Measurements from ENCODE around the gene TRIM63. TPM values are rescaled to one million over a fixed set of nuclear protein-coding genes. Genes with fewer than 3 reads are reported as not detected.

TRIM63 gene
- polyA plus RNA-seq = not detected in 2 replicates

DNA sequence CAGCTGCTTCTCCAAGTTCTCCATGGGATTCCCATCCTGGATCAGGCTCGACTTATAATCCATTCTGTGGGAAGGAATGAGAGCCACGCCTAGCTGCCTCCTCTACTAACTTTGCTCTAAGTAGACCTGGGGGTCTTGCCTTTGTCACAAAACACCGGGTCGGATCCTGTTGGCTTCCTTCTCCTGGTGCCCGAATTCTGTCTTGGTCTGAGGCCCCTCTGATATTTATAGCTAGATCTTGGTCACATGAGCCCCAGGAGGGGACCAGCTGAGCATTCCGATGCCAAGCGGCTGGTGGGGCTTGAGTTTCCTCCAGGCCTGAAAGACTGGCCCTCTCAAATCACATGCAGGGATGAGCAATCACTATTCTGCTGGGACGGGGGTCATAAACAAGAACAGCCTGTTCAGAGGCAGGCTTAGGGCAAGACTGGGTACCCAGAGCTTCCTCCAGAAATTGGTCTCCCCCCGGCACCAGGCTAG is at the start of gene TRIM63:
Gene TRIM63 (minus strand): TSS at position 199 of the 480 bp plus-strand sequence. CDS start 136 bp downstream, at position 63.

DNA sequence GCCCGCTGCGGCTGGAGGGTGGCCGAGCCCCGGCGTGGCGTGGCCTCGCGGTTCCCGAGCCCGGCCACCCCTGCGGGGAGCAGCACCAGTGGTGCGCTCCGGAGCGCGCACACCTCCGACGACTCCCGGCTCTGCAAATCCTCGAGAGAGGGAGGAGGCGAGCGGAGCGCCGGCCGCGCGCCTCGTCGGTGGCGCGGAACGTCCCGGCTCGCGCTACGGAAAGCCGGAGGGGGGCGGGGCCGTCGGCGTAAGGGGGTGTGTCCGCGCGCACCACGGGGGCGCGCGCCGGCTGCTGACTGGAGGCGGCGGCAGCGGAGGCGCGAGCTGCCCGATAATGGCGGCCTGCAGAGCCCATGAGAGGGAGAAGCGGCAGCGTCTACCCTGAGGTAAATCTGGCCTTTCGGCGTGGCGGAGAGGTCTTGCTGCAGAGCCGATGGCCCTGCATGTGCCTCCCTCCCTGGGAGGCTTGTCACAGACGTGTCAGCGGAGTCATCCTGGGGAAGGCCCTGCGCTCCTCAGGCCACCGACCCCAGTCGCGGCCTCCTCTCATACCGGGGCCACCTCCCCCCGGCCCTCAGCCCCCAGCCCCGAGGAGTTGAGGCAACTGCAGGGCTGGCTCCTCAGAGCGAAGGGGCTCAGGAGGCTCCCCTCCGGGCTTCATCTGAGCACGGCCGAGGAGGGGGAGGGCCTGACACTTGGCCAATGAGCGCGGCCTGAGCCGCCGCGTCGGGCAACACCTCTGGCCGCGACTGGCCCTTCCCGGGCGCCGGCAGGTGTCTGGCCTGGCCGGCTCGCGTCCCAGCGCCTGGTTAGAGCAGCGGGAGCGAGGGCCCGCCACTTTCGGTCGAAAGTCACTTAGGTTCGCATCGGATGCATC is 44.3 kb upstream of the TRIM63 start, which contains the start of gene PDIK1L:
Gene PDIK1L (plus strand): TSS at position 295 of the 877 bp plus-strand sequence. CDS start 2,485 bp downstream, outside the sequence.

DNA sequence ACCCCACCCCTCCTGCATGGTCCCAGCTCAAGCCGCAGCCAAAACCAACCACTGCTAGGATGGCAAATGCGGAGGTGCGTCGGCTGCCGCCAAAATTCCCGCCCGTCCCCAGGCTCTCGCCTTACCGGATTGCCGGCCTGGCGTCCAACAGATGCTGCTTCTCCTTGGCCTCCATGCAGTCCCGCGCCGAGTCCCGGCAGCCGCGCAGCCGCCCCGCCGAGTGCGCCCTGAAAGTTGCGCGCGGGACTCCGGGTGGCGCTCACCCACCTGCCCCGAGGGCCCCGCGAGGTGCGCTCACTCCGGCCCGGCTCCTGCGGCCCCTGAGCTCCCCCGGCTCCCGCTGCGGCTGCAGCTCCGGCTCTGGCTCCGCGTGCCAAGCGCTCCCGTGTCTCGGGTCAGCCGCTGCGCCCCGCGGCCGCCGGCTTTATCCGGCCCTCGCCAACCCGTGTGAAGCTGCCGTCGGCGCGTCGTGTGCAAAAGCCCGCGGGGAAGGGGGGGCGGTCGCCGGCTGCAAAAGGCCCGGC is 21.6 kb downstream of the TRIM63 start, which contains the start of gene SLC30A2:
Gene SLC30A2 (minus strand): TSS at position 397 of the 524 bp plus-strand sequence. CDS start 222 bp downstream, at position 175.

DNA sequence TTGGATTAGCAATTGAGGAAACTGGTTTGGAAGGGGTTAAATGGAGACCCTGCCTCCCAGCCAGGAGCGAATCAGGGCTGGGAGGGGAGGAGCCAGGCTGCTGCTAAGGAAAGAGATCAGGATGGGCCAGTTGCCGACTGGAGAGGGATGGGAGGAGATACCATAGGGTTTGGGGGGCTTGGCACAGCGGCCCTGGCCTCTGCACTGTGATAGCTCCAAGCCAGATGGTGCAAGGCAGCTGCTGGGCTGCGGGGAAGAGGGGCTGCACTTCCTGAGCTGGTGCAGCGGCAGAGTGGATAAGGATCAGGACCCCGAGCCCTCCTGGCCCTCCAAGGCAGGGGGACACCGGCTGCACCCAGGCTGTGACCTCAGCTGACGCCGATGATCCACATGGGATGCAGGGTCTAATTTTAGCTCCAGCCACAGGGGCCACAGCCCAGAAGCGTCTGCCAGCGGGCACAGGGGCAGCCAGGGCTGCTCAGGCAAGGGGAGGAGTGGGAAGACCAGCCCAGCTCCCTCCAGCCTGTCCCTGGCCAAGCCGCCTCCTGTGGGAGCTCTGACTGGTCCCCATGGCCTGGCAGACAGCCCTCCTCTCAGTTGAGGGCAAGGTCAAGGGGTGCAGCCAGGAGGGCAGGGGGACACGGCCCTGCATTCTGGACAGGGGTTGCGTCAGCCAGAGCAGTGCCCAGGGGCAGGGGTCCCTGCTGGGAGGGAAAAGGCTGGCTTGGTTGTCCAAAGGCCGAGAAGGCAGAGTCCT is 45.6 kb downstream of the TRIM63 start, which contains the start of gene EXTL1:
Gene EXTL1 (plus strand): TSS at position 129 of the 757 bp plus-strand sequence. CDS start 872 bp downstream, outside the sequence.

Other genes with a start within 250 kb of the TRIM63 start
- 43.6 and 45.8 TPM in 2 replicates for gene MTFR1L, start 247.7 kb downstream of the TRIM63 start, polyA plus RNA-seq
- gene AUNIP, start 208.2 kb downstream of the TRIM63 start, polyA plus RNA-seq = 4.3 TPM in 1 of 2 replicates, not detected in the other
- 7.5 and 8.7 TPM in 2 replicates for gene PAQR7, start 191.9 kb downstream of the TRIM63 start, polyA plus RNA-seq
- gene STMN1, start 161.2 kb downstream of the TRIM63 start, polyA plus RNA-seq = 380 and 1,529 TPM in 2 replicates
- gene PAFAH2, start 69.6 kb downstream of the TRIM63 start, polyA plus RNA-seq = 0.34 and 2.4 TPM in 2 replicates
- gene EXTL1, start 45.9 kb downstream of the TRIM63 start, polyA plus RNA-seq = 0.50 TPM in 1 of 2 replicates, not detected in the other
- gene SLC30A2, start 21.5 kb downstream of the TRIM63 start, polyA plus RNA-seq = not detected in 2 replicates
- 2.7 and 4.6 TPM in 2 replicates for gene PDIK1L, start 44.2 kb upstream of the TRIM63 start, polyA plus RNA-seq
- 0.08 and 0.19 TPM in 2 replicates for gene FAM110D, start 91.4 kb upstream of the TRIM63 start, polyA plus RNA-seq
- gene C1orf232, start 101.3 kb upstream of the TRIM63 start, polyA plus RNA-seq = not detected in 2 replicates
- gene ZNF593, start 102.3 kb upstream of the TRIM63 start, polyA plus RNA-seq = 12.0 and 13.6 TPM in 2 replicates
- not detected in 2 replicates for gene ZNF593OS, start 104.2 kb upstream of the TRIM63 start, polyA plus RNA-seq
- gene CNKSR1, start 109.9 kb upstream of the TRIM63 start, polyA plus RNA-seq = 0.81 TPM in 1 of 2 replicates, not detected in the other
- not detected in 2 replicates for gene CATSPER4, start 123.0 kb upstream of the TRIM63 start, polyA plus RNA-seq
- 1.9 and 2.0 TPM in 2 replicates for gene CEP85, start 166.6 kb upstream of the TRIM63 start, polyA plus RNA-seq
- 300 and 473 TPM in 2 replicates for gene SH3BGRL3, start 212.5 kb upstream of the TRIM63 start, polyA plus RNA-seq
- 5.2 and 6.2 TPM in 2 replicates for gene UBXN11, start 239.0 kb upstream of the TRIM63 start, polyA plus RNA-seq